Activated CD4-positive, alpha-beta T cell treated with anti-CD3 and anti-CD28 coated beads, Interleukin-2, amount 10 ng/mL, durations not matched to agents 24 days and 14 days (primary cell): ENCODE measurements around the gene ST14. TPM values are rescaled to one million over a fixed set of nuclear protein-coding genes. Genes with fewer than 3 reads are reported as not detected.
A peak's percentile ranks its signal among the peaks of the same experiment; 100 is the strongest.

Experiments
- DNase-seq: peaks from one replicate; pipeline ENCODE4 v3.0.0; 2022
- H3K27ac Mint-ChIP-seq: one replicate; pipeline ENCODE4 v1.8.0; 2022; ENCODE audit warnings: mild to moderate bottlenecking, mixed read lengths
- H3K27me3 Mint-ChIP-seq: one replicate; pipeline ENCODE4 v1.8.0; 2022; ENCODE audit warnings: mixed read lengths
- H3K36me3 Mint-ChIP-seq: one replicate; pipeline ENCODE4 v1.8.0; 2022; ENCODE audit warnings: low read depth, mild to moderate bottlenecking, mixed read lengths
- H3K4me1 Mint-ChIP-seq: one replicate; pipeline ENCODE4 v1.8.0; 2021; ENCODE audit warnings: mixed read lengths
- H3K4me3 Mint-ChIP-seq: one replicate; pipeline ENCODE4 v1.8.0; 2022; ENCODE audit warnings: mild to moderate bottlenecking, moderate library complexity, mixed read lengths
- H3K9me3 Mint-ChIP-seq: one replicate; pipeline ENCODE4 v1.8.0; 2021; ENCODE audit warnings: mixed read lengths
- intact Hi-C: fragments of 100-400 bp; cut with micrococcal nuclease; formaldehyde crosslinking; loops from one replicate; pipeline ENCODE4 v1.15.1; 2023
- total RNA-seq: library from RNA; stranded (reverse); gene quantifications from 2 replicates; pipeline ENCODE4 v1.2.3, GENCODE V29; 2022

Gene ST14
- total RNA-seq = 0.14 TPM in 1 of 2 replicates, not detected in the other

GRCh38 chr11:130159657-130160497 is at the start of gene ST14:
ST14 (plus strand) TSS chr11:130159782; CDS start chr11:130159980, 198 bp downstream.
- H3K27me3 Mint-ChIP-seq = peaks cover 50% of the 10 kb centered on the region
- peaks cover 2% of the 10 kb centered on the region for H3K4me1 Mint-ChIP-seq
- no peak within 1 kb of the TSS for H3K27ac Mint-ChIP-seq
- H3K9me3 Mint-ChIP-seq = no peaks in the 10 kb centered on the region
- intact Hi-C loops = no loop called here
- H3K4me3 Mint-ChIP-seq = peak within 1 kb of the TSS; percentile 61
- H3K36me3 Mint-ChIP-seq = peaks cover 2% of the 10 kb centered on the region
- DNase-seq = no peak

DNA sequence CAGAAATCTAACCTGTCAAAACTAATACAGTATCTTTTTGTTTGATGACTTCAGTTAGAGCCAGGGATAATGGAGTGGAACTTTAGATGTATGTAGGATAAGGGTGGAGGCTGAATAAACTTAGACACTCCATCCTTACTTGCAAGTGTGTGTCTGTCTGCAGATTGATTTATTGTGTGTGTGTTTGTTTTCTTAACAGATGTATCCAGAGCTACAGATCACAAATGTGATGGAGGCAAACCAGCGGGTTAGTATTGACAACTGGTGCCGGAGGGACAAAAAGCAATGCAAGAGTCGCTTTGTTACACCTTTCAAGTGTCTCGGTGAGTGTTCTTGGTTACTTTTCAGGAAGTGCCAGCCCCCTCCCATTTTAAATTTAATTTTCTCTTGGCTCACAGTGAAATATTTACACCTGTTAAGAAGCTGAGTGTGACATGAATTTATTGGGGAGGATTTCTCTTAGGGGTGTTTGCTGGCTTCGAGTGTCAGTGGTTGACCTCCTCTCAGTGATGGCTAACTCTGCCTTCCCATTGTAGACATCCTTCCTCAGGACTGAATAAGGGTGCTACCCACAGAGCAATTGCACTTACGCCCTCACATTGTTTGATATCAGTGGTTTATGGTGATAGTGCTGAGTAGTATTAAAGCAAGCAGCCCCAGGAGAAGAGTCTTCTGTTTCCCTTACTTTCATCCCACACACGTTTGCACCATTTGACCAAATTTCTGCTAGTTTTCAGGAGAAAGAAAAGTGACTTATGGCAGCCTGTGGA is 49.1 kb upstream of the ST14 start:
- peaks cover 8% of the 10 kb centered on the region for H3K27me3 Mint-ChIP-seq
- H3K9me3 Mint-ChIP-seq = peaks cover 6% of the 10 kb centered on the region
- intact Hi-C loops = no loop called here
- no peak overlapping the region for H3K4me3 Mint-ChIP-seq
- no peaks in the 10 kb centered on the region for H3K4me1 Mint-ChIP-seq
- H3K36me3 Mint-ChIP-seq = peaks cover 2% of the 10 kb centered on the region
- DNase-seq = peak; percentile 40
- no peak overlapping the region for H3K27ac Mint-ChIP-seq

DNA sequence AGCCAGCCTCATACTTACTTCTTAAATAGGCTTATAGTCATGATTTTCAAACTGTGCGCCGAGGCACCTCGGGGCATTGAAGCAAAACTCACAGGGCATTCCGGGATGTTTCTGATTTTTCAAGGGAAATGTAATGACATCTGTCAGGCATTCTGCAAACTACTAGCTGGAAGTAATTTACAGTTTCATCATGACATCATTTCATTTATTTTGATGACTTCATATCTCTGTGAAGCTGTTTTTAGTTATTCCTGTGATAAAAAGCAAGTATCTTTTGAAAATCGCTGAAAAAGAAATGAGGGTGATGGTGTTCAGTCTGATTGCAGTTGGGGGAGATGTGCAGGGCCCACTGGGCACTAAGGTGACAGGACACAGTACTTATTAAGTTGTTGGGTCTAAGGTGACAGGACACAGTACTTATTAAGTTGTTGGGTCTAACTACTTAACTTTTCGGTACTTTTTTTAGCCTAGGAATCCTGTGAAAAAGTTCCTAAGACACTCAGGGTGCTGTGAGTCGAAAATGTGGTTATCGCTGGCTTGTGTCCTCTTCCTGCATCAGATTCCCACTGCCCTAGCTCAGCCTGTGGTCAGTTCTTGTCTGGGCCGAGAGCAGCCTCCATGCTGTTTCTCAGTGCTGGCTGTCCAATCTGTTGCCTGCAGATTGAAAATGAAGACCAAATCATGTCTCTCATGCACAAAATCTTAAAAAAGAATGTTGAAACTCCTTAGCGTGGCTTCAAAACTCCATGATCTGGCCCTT is 47.3 kb upstream of the ST14 start:
- H3K9me3 Mint-ChIP-seq = no peaks in the 10 kb centered on the region
- peaks cover 2% of the 10 kb centered on the region for H3K36me3 Mint-ChIP-seq
- H3K27ac Mint-ChIP-seq = no peak overlapping the region
- H3K27me3 Mint-ChIP-seq = peaks cover 12% of the 10 kb centered on the region
- no peaks in the 10 kb centered on the region for H3K4me1 Mint-ChIP-seq
- intact Hi-C loops = no loop called here
- H3K4me3 Mint-ChIP-seq = no peak overlapping the region
- DNase-seq = peak; percentile 40

DNA sequence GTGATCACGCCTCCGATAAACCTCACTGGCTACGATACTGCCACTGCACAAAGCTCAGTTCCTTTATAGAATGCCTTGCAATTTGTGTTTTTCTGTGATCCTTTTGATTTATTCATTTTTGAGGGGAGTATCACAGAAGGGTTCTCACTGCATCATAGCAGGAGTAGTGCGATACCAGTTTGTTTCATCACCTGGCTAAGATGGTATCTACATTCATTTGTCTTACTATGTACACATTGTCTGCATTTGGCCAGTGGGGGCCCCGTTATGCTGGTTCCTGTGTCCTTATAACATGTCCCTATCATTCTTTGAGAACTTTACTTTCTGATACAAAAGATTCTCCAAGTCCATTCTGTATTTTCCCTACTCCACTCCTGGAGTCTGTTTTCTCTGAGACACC is 45.3 kb upstream of the ST14 start:
- intact Hi-C loops = no loop called here
- H3K4me3 Mint-ChIP-seq = no peak overlapping the region
- H3K27ac Mint-ChIP-seq = no peak overlapping the region
- H3K4me1 Mint-ChIP-seq = peaks cover 13% of the 10 kb centered on the region
- H3K27me3 Mint-ChIP-seq = peaks cover 15% of the 10 kb centered on the region
- no peaks in the 10 kb centered on the region for H3K9me3 Mint-ChIP-seq
- DNase-seq = peak; percentile 48
- peaks cover 2% of the 10 kb centered on the region for H3K36me3 Mint-ChIP-seq

GRCh38 chr11:130114726-130115125 is 44.9 kb upstream of the ST14 start:
- Mint-ChIP-seq H3K27ac (no peak overlapping the region), H3K4me3 (no peak overlapping the region), H3K9me3 (no peaks in the 10 kb centered on the region), H3K4me1 (peaks cover 15% of the 10 kb centered on the region), H3K27me3 (peaks cover 18% of the 10 kb centered on the region), H3K36me3 (peaks cover 2% of the 10 kb centered on the region)
- no peak for DNase-seq
- intact Hi-C loops = no loop called here

DNA sequence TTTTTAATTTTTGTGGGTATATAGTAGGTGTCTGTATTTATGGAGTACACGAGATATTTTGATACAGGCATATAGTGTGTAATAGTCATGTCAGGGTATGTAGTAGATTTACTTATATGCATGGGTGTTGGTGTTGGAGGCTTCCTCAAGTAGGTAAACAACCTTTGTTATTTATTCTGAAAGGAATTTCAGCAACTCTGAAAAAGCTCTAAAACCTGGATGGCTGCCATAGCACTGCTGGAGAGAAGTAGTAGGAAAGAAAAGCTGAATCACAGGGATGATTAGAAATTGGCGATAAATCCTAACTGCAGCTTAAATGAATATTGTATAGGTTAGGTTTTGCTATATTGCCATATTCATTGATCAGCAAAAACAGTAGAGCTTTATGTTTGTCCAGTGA is 44.4 kb upstream of the ST14 start:
- no peak for DNase-seq
- H3K9me3 Mint-ChIP-seq = no peaks in the 10 kb centered on the region
- intact Hi-C loops = no loop called here
- H3K4me3 Mint-ChIP-seq = no peak overlapping the region
- H3K27ac Mint-ChIP-seq = no peak overlapping the region
- peaks cover 2% of the 10 kb centered on the region for H3K36me3 Mint-ChIP-seq
- peaks cover 15% of the 10 kb centered on the region for H3K4me1 Mint-ChIP-seq
- peaks cover 20% of the 10 kb centered on the region for H3K27me3 Mint-ChIP-seq

DNA sequence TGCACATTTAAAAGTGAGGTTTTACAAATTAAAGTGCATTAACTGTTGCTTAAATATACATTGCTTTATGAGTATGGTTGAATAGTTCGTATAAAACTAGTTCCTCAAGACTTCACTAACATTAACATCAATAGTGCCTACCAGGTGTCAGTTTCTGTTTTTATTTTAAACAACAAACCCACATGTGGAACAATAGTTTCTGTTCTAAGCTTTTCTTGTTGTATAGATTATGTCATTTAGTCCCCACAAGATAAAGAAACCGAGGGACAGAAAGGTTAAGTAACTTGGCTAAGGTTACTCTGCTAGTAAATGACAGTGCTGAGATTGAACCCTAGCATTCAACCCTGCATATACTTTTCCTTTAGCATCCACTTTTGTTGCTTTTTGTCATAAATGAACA is 41.4 kb upstream of the ST14 start:
- H3K27me3 Mint-ChIP-seq = peaks cover 25% of the 10 kb centered on the region

GRCh38 chr11:130118636-130119387 is 40.8 kb upstream of the ST14 start:
- H3K4me1 Mint-ChIP-seq = peaks cover 26% of the 10 kb centered on the region
- peaks cover 21% of the 10 kb centered on the region for H3K27me3 Mint-ChIP-seq
- intact Hi-C loops = no loop called here
- H3K4me3 Mint-ChIP-seq = no peak overlapping the region
- no peaks in the 10 kb centered on the region for H3K9me3 Mint-ChIP-seq
- H3K27ac Mint-ChIP-seq = no peak overlapping the region
- peaks cover 22% of the 10 kb centered on the region for H3K36me3 Mint-ChIP-seq
- peak; percentile 62 for DNase-seq

More for the DNA sequence above, 41.4 kb upstream of the ST14 start:
- peaks cover 15% of the 10 kb centered on the region for H3K36me3 Mint-ChIP-seq
- no peak overlapping the region for H3K4me3 Mint-ChIP-seq
- H3K27ac Mint-ChIP-seq = no peak overlapping the region
- intact Hi-C loops = no loop called here
- DNase-seq = no peak
- peaks cover 26% of the 10 kb centered on the region for H3K4me1 Mint-ChIP-seq
- no peaks in the 10 kb centered on the region for H3K9me3 Mint-ChIP-seq

DNA sequence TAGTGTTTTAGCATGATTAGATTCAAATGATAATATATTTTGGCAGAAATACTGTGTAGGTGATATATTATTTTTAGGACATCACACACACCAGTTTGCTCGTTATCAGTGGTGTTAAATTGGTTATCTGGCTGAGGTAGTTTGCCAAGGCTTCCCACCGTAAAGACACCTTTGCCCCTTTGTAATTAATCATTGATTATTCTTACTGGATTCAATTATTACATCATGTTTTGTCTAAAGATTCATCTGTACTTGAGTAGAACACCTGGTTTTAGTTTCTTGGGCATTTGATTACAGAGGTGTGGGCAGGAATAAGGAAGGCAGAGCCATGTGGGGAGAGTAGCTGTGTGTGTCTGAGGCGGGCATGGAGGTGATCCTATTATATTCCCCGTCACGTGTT is 39.5 kb upstream of the ST14 start:
- no peaks in the 10 kb centered on the region for H3K9me3 Mint-ChIP-seq
- no peak overlapping the region for H3K27ac Mint-ChIP-seq
- no peak for DNase-seq
- peaks cover 18% of the 10 kb centered on the region for H3K27me3 Mint-ChIP-seq
- intact Hi-C loops = loop anchor here (5.0 kb wide), 2 partner anchors 48 to 118 kb away; partner anchors contain the start of gene PRDM10
- H3K4me3 Mint-ChIP-seq = no peak overlapping the region
- peaks cover 26% of the 10 kb centered on the region for H3K4me1 Mint-ChIP-seq
- H3K36me3 Mint-ChIP-seq = peaks cover 24% of the 10 kb centered on the region

DNA sequence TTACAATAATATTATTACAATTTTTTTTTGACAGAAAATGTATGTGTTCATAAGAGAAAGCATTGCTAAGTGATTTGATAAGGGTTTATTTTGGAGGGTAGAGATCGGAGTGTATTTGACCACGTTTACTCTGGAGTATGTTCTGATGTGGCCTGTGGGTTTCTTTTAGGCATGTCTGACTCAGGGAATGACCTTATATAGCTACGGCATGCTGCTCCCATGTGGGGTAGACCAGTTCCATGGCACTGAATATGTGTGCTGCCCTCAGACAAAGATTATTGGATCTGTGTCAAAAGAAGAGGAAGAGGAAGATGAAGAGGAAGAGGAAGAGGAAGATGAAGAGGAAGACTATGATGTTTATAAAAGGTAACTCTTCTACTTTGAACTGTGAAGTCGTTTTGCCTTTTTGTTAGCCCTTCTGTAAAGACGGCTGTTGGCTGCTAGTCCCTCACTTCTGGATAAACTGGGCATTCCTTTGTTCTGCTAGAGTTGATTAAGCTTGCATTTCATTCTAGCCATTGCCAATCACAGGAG is 38.1 kb upstream of the ST14 start:
- no peak for DNase-seq
- no peak overlapping the region for H3K4me3 Mint-ChIP-seq
- H3K27ac Mint-ChIP-seq = no peak overlapping the region
- peaks cover 24% of the 10 kb centered on the region for H3K36me3 Mint-ChIP-seq
- peaks cover 26% of the 10 kb centered on the region for H3K4me1 Mint-ChIP-seq
- intact Hi-C loops = loop anchor here (5.0 kb wide), 2 partner anchors 49 to 119 kb away; partner anchors contain the start of gene PRDM10
- peaks cover 13% of the 10 kb centered on the region for H3K27me3 Mint-ChIP-seq
- H3K9me3 Mint-ChIP-seq = no peaks in the 10 kb centered on the region

- H3K27ac Mint-ChIP-seq = no peak overlapping the region
- peaks cover 26% of the 10 kb centered on the region for H3K4me1 Mint-ChIP-seq
These were observed 37.4 kb upstream of the ST14 start for GRCh38 chr11:130122141-130122575.

GRCh38 chr11:130123414-130124040 is 36.1 kb upstream of the ST14 start:
- no peak for DNase-seq
- H3K4me3 Mint-ChIP-seq = no peak overlapping the region
- H3K9me3 Mint-ChIP-seq = no peaks in the 10 kb centered on the region
- H3K27ac Mint-ChIP-seq = no peak overlapping the region
- H3K36me3 Mint-ChIP-seq = peaks cover 24% of the 10 kb centered on the region
- peaks cover 21% of the 10 kb centered on the region for H3K4me1 Mint-ChIP-seq
- intact Hi-C loops = loop anchor here (5.0 kb wide), 2 partner anchors 51 to 121 kb away; partner anchors contain the start of gene PRDM10
- peaks cover 13% of the 10 kb centered on the region for H3K27me3 Mint-ChIP-seq

More at GRCh38 chr11:130122141-130122575, 37.4 kb upstream of the ST14 start:
- Mint-ChIP-seq H3K4me3 (no peak overlapping the region), H3K36me3 (peaks cover 24% of the 10 kb centered on the region), H3K27me3 (peaks cover 13% of the 10 kb centered on the region), H3K9me3 (no peaks in the 10 kb centered on the region)
- DNase-seq = no peak
- intact Hi-C loops = loop anchor here (5.0 kb wide), 2 partner anchors 50 to 120 kb away; partner anchors contain the start of gene PRDM10
